ENCODE data around the gene FZD7.

Gene FZD7

GRCh38 chr2:202061695-202062094 lies 28.0 kb downstream of the FZD7 start:
- Histone ChIP-seq H3K36me3 (ENCODE audit: insufficient read depth) (no peaks in the 10 kb centered on the region), H2AFZ (ENCODE audit: low read depth) (no peak overlapping the region), H3K79me2 (ENCODE audit: insufficient read depth, low read depth) (no peaks in the 10 kb centered on the region), H3K9ac (no peak overlapping the region), H4K20me1 (ENCODE audit: insufficient read depth) (no peaks in the 10 kb centered on the region), H3K4me3 (IDR thresholded peaks at IDR 0.05; ENCODE audit: insufficient read depth, low read depth, low read length) (no peak overlapping the region), H3K27me3 (ENCODE audit: insufficient read depth, low read depth) (no peaks in the 10 kb centered on the region), H3K4me2 (no peak overlapping the region), H3K4me1 (ENCODE audit: low read depth, poor library complexity, severe bottlenecking) (no peaks in the 10 kb centered on the region), H3K27ac (no peak overlapping the region)
- TF ChIP-seq CTCF (conservative IDR thresholded peaks at IDR 0.05; ENCODE audit: low read depth, low read length), result no peak

GRCh38 chr2:202064171-202064880 lies 30.7 kb downstream of the FZD7 start:
- no peaks in the 10 kb centered on the region for H4K20me1 ChIP-seq (ENCODE audit: insufficient read depth)
- H3K4me2 ChIP-seq, result no peak overlapping the region
- no peak for TF ChIP-seq CTCF (conservative IDR thresholded peaks at IDR 0.05; ENCODE audit: low read depth, low read length)
- H3K4me3 ChIP-seq (IDR thresholded peaks at IDR 0.05; ENCODE audit: insufficient read depth, low read depth, low read length), result no peak overlapping the region
- no peaks in the 10 kb centered on the region for H3K27me3 ChIP-seq (ENCODE audit: insufficient read depth, low read depth)
- H3K4me1 ChIP-seq (ENCODE audit: low read depth, poor library complexity, severe bottlenecking), result no peaks in the 10 kb centered on the region
- H3K79me2 ChIP-seq (ENCODE audit: insufficient read depth, low read depth), result no peaks in the 10 kb centered on the region
- H2AFZ ChIP-seq (ENCODE audit: low read depth), result no peak overlapping the region
- H3K27ac ChIP-seq, result no peak overlapping the region
- no peaks in the 10 kb centered on the region for H3K36me3 ChIP-seq (ENCODE audit: insufficient read depth)
- no peak overlapping the region for H3K9ac ChIP-seq

- TF ChIP-seq CTCF (conservative IDR thresholded peaks at IDR 0.05; ENCODE audit: low read depth, low read length), result no peak
- Histone ChIP-seq H3K9ac (no peak overlapping the region), H3K4me3 (IDR thresholded peaks at IDR 0.05; ENCODE audit: insufficient read depth, low read depth, low read length) (no peak overlapping the region), H3K4me1 (ENCODE audit: low read depth, poor library complexity, severe bottlenecking) (no peaks in the 10 kb centered on the region), H3K79me2 (ENCODE audit: insufficient read depth, low read depth) (no peaks in the 10 kb centered on the region), H3K27ac (no peak overlapping the region), H2AFZ (ENCODE audit: low read depth) (no peak overlapping the region), H3K36me3 (ENCODE audit: insufficient read depth) (no peaks in the 10 kb centered on the region), H3K4me2 (no peak overlapping the region), H3K27me3 (ENCODE audit: insufficient read depth, low read depth) (no peaks in the 10 kb centered on the region), H4K20me1 (ENCODE audit: insufficient read depth) (no peaks in the 10 kb centered on the region)
Observed at GRCh38 chr2:202064881-202065230, 31.2 kb downstream of the FZD7 start.

GRCh38 chr2:202065876-202066275 lies 32.2 kb downstream of the FZD7 start:
- no peak overlapping the region for H3K27ac ChIP-seq
- TF ChIP-seq CTCF (conservative IDR thresholded peaks at IDR 0.05; ENCODE audit: low read depth, low read length), result no peak
- no peaks in the 10 kb centered on the region for H3K27me3 ChIP-seq (ENCODE audit: insufficient read depth, low read depth)
- H3K4me1 ChIP-seq (ENCODE audit: low read depth, poor library complexity, severe bottlenecking), result no peaks in the 10 kb centered on the region
- H3K4me2 ChIP-seq, result no peak overlapping the region
- H3K4me3 ChIP-seq (IDR thresholded peaks at IDR 0.05; ENCODE audit: insufficient read depth, low read depth, low read length), result no peak overlapping the region
- H3K36me3 ChIP-seq (ENCODE audit: insufficient read depth), result no peaks in the 10 kb centered on the region
- no peak overlapping the region for H2AFZ ChIP-seq (ENCODE audit: low read depth)
- no peak overlapping the region for H3K9ac ChIP-seq
- no peaks in the 10 kb centered on the region for H4K20me1 ChIP-seq (ENCODE audit: insufficient read depth)
- H3K79me2 ChIP-seq (ENCODE audit: insufficient read depth, low read depth), result no peaks in the 10 kb centered on the region

Measured in KMS-11 (cell line).